Measurements from ENCODE around the gene ATP1B4.
A peak's percentile ranks its signal among the peaks of the same experiment; 100 is the strongest.
"Not testable (repeated sequence)": the region's sequence is repeated elsewhere in the genome, so short reads cannot be mapped to it uniquely, and the experiment has no call there.

Gene ATP1B4
- 0 to 0.18 (median 0) reads per million in 4 experiments for total RNA-seq

DNA sequence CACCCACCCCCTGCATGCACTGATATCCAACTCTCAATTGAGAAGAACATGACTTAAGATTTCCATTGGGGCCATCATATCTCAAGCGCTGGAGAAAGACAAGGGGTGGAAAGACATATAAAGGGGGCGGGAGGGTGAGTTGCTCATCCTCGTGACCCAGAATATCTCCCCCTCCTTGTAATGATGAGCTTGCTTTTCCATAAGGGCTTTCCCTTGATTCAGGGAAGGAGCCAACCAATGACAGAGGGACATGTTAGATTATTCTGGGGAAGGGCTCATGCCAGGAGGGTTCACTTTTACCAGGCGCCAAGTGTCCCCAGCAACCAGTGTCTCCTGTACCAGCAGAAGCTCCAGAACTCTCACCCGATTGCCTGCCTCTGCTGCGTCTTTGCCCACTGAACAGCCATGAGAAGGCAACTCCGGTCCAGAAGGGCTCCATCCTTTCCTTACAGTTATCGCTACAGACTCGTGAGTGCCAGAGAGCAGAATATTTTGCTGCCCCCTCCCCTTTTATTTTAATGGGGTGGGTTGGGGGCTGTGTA is at the start of gene ATP1B4:
Gene ATP1B4, plus strand, starts transcription at position 326 of the 542 bp plus-strand sequence. Its CDS starts 80 bp downstream, at position 406.
- DNase-seq = no peak

DNA sequence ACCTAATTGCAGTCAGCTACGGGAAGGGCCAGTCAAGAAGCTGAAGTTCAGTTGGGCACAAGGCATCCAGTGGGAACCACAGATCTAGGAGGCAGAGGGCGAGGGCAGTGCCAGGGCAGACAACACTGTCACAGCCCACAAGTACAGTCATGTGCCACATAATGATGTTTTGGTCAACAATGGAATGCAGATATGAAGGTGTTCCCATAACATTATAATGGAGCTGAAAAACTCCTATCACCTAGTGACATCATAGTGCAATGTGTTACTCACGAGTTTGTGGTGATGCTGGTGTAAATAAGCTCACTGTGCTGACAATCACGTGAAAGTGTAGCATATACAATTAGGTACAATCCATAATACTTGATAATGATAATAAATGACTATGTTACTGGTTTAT is 46.1 kb upstream of the ATP1B4 start:
- DNase-seq = no peak

DNA sequence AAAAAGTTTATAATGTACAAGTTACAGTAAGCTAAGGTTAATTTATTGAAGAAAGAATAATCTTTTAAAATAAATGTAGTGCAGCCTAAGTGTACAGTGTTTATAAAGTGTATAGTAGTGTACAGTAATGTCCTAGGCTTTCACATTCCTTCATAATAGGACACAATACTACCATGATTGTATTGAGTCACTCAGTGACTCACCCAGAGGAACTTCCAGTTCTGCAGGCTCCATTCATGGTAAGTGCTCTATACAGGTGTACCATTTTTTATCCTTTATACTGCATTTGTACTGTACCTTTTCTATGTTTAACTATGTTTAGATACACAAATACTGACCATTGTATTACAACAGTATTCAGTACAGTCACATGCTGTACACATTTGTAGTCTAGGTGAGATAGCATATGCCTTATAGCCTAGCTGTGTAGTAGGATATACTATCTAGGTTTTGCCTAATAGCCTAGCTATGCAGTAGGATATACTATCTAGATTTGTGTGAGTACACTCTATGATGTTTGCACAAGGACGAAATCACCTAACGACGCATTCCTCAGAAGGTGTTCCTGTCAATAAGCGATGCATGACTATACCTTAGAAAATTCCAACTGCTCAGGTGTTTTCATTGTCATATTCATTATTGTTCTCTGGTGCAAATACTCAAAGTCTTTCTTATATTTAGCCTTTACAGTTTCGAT is 45.2 kb upstream of the ATP1B4 start:
- no peak for DNase-seq

DNA sequence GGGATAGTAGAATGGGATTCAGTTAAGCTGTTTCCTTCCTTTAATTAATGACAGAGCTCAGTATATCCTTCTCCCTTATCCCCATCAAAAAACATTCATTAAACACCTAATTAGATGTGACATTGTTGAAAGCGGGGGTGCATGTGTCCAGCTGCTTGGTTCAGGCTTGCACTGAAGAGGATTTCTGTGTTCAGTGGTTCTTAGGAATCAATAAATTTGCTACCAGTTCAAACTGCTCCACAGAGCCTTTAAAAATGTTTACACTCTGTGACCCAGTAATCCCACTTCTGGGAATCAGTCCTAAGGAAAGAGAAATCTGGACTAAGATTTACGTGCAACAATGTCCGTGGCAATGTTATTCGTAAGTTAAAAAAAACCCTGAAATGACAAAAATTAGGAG is 43.5 kb upstream of the ATP1B4 start:
- DNase-seq = no peak

DNA sequence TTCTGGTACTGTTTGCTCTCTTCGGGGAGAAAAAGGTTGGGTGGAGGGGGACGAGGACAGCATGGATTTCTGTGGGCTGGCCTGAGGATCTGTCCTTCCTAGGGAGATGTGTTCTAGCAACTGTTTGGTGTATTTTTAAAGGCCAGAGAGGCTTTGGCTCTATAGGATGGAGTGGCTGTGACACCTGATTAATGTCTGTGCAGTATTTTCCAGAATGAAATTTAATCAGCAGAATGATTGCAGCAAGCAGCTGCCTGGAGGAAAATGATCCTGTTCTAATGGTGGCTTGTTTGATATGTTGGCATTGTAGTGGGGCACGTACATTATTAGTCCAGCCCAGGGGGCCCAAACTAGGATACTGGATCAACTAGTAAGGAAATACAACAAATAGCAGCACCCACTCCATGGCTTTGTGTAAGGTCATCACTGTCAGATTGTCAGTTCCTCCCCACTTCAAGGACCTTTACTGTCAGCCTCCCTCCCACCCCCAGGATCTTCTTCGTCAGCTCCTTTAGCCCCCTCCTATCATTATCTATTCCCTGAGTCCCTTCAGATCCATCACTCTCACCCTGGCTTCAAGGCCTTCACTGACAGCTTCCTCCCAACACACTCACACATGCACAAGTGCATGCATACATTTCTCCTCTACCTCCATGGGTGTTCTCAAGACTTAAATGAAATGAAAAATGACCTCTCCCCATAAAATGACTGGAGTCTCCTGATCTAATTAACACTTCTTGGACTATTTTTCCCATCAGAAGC is 40.2 kb upstream of the ATP1B4 start:
- no peak for DNase-seq

DNA sequence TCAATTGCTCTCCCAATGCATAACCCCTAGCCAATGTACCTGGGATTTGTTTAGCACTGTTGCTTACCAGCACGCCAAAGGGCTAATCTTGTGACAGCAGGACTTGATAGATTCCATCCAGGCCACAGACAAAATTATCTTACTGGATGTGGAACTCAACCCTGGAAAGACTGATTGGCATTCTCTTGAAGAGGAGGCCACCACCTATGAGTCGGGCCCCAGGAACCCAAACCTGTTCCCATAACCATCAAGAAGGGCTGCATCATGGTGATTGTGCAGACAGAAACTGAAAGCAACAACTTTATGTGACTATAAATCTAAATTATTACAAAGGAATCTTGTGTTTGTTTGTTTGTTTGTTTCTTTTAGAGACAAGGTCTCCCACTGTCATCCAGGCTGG is 30.8 kb upstream of the ATP1B4 start:
- no peak for DNase-seq

DNA sequence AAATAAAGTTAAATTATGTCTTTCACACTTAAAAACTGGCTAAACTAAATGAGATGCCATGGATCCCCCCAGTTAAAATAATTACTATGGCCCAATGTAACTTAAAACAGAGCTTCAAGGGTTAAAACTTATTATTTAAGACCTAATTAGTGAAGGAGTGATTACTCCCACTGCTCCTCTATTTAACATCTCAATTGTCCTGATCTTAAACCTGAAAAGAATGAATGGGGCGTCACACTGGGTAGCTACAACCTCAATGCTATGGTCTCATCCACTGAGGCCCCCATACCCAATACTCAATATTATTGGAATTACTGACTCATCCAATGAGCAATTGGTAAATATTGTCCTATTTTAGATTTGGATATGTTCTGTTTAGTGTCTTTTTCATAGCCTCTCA is 29.5 kb upstream of the ATP1B4 start:
- DNase-seq = no peak

DNA sequence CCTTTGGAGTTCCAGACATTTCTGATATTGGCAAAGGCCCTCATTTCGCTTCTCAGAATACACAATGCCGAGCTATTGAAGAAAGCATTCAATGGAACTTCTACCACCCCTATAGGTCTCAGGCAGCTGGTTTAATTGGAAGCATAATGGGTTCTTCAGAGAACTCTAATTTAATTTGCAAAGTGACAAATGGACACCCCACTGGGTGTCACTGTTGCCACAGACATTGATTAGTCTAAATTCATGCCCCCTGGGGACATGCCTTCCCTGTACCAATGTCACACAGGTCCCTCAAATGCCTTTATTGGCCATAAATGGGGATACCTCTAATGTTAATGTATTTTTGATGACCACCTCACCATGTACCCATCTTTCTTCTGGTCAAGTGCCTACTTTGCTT is 27.7 kb upstream of the ATP1B4 start:
- no peak for DNase-seq

DNA sequence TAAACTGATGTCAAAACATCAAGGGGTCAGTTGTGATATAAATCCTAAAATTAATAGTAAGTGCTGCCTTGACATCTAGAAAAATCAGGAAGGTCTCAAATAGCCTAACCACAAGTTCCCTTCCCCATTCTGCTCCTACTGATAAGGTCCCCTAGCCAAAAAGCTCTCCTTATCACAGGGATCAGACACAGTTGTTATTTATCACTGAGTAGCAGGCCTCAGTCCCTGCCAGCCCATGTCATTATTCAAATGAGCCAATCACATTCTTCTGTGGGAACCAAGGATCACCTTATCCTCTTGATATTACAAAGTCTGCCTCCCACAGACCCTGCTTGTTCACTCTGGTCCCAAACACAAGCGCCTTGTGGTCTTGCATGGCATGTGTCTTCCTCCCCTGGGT is 27.3 kb upstream of the ATP1B4 start:
- DNase-seq = no peak

DNA sequence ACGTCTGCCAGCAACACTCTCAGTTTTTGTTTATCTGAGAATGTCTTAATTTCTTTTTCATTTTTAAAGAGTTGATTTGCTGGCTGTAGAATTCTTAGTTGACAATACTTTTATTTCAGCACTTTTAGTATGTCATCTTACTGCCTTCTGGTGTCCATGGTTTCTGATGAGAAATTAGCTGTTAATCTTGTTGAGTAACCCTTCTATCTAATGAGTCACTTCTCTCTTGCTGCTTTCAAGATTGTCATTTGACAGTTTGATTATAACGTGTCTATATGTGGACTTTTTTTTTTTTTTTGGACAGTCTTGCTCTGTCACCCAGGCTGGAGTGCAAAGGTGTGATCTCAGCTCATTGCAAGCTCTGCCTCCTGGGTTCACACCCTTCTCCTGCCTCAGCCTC is 26.6 kb upstream of the ATP1B4 start:
- DNase-seq = no peak

DNA sequence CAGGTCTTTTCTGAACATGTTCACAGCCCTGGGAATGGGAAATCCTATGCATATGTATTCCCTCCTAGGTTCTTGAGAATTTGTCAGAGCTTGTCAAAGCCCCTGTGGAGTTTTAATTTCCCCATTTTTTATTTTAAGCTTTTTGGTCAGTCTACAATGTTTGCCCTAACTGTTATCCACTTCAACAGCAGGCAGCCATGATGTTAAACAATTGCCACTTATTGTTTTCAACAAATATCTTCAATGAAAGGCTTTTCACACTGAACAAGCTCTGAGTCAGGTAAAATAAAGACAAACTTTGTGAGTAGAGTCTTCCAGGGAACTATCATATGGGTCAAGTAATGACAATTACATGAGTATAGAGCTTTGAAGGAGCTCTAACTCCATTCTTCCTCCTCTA is 25.0 kb upstream of the ATP1B4 start:
- no peak for DNase-seq

DNA sequence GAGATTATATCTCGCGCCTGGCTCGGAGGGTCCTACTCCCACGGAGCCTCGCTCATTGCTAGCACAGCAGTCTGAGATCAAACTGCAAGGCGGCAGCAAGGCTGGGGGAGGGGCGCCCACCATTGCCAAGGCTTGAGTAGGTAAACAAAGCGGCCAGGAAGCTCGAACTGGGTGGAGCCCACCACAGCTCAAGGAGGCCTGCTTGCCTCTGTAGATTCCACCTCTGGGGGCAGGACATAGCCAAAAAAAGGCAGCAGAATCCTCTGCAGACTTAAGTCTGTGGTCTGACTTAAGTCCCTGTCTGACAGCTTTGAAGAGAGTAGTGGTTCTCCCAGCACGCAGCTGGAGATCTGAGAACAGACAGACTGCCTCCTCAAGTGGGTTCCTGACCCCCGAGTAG is 17.3 kb upstream of the ATP1B4 start:
- DNase-seq = not testable (repeated sequence)

DNA sequence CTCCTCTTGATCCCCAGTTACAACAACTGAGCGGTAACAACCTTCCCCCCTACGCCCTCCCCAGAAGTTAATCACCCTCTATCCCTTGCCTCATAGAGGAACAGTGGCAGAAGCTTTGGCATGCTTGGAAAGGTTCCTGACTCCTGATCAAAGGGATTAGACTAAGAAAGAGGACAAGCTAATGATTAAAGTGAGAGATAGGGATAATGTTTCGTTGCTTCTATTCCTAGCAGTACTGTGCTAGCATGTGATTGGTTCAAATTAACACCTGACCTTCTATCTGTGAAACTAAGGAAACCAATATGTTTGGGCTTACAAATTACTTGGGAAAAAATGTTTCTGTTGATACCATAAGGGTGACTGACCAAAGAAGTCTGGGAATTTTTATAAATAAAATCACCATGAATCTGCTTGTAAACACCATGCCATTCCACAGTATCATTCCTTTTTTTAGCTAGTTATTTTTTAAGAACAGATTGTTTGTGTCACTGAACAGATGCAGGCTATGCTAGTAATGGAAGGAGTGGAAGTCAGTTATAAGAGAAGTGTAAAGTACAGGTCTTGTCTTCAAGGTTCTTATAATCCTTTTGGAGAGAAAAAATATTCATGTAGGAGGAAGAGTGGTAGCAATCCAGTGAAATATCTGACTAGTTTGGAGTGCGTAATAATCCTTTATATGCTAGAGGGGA is 11.3 kb upstream of the ATP1B4 start:
- DNase-seq = no peak

DNA sequence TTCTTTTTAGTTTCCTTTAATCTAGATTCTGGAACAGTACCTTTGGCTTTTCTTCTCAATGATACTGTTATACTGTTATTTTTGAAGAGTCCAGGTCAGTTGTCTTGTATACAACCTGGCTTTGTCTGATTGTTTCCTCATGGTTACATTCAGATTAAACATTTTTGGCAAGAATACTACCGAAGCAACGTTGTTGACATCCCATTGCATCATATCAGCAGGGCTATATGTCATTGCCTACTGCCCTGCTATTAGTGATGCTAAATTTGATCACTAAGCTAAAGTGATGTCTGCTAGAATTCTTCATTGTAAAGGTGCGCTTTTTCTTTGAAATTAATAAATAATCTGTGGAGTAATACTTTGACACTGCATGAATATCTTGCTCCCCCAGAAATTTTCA is 5.8 kb upstream of the ATP1B4 start:
- no peak for DNase-seq

DNA sequence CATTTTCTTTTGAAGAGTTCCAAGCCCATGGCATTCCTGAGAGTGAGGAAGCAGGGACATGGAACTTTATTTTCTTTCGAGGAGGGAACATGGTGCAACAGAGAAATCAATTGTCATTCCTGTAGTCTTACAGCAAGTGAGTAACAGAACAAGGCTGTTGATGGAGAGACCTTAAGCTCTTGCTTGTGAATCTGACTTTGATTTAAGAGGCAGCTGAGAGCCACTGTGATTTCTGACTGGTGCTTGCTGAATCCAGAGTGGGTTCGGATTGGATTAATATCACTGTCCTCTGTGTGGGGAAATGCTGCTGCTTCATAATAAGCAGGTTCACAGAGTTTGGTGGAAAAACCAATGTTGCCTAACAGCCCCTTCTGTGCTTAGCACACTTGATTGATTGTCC is 4.7 kb upstream of the ATP1B4 start:
- no peak for DNase-seq

DNA sequence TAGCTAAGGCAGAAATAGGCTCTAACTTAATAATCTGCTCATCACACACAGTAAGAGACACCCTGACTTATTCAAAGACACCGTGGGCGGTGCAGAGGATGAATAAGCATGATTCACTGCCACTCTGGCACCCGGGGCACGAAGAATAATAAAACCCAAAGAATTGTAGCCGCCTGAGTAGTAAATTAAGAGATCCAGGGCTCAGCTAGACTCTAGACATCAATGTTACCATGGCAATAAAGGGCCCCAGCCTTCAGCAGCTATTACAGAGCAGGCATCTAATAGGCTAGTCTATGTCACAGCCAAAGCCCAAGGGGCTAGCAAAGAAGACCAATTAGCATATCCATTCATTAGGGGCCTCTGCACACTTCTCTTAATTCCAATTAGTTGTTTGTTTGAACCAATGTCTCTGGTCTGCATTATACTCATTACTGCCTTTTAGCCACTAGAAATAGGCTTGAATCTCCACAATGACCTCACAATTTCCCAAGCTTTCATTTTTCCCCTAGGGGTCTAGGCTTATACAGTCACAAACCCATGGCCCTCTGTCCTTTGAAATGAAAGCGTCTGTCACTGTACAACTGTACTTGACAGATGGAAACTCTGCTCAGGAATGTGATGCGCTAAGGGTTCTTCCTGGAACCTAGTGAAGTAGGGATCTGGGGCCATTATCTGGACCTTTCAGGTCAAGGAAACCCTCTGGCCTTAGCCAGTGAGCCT is 3.0 kb upstream of the ATP1B4 start:
- DNase-seq = no peak

DNA sequence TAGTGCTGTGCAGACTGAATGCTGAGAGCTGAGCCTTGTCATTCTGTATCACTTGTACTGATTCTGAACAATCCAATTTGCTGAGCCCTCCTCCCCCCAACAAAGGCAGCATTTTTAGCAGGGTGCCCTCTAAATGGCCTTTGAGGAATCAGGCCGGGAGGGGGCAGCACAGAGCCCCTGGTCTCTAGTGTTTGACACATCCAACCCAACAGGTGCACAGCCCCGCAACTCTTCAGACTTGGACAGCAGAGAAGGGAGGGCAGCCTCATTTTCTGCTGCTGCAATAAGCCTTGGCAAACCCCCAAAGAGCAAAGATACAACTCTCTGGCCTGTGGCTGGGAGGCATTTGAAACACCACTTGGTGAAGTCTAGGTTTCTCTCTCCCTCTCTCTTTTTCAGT is 3.4 kb downstream of the ATP1B4 start:
- peak; percentile 10 for DNase-seq

DNA sequence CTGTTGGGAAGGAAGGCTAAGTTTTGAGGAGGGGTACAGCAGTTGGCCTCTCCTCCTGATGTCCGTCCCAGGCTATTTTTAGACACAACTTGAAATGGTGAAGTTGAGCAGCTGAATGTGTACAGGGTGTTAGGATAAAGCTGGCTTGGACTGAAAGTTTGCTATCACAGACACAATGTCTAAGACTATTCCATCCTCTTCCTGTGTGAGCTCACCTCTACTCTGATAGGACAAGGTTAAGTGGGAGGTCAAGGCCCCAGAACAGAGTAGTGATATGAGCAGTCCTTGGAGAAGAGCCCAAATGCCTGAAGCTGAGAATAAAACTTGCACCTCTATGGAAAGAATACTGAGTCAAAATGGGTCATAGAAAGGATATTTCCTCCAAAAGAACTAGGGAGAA is 4.1 kb downstream of the ATP1B4 start:
- no peak for DNase-seq

DNA sequence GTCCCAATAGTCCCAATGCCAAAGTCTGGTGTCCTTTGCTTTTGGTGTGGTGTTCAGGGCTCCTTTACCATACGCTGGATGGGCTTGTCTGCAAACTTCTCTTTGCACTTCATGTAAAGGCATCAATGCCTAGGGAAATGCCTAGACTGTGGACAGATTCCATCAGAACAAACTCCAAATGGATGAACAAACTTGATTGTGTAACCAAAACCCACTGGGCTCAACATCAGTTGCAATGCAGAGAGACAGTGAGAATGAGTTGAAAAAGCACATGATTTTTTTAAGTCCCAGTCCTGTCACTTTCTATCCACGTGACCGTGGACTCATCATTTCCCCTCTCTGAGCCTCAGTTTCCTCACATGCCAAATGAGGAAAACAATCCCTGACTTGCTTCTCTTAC is 4.9 kb downstream of the ATP1B4 start:
- no peak for DNase-seq

DNA sequence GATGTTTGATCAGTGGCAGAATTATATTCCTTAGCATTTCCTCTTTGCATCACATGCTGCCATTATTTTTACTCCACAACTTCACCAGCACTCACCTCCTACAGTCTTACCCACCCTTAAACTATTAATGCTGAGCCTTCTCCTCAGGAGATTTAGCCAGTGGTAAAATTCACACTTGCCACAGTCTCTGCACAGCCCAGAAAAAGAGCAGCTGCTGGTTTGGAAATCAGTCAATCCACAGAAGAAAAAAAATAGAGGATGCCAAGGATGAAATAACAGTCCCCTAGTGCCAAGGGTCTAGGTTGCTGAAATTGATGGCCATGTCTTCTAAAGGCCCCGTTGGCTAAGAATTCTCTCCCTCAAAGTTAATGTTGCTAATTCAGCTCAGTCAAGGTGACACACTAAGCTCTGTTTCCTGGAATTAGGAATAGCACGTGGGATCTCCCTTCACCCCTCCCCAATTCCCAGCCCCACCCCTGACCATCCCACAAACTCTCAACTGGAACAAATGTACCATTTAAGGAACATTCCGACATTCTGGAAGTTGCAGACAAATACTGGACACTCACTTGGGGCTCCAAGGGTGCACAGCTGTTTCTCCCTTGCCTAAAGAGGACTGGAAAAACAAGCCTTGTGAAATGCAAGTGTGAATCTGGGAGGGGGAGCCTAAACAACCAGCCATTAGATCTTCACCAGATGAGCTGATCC is 5.7 kb downstream of the ATP1B4 start:
- no peak for DNase-seq

DNA sequence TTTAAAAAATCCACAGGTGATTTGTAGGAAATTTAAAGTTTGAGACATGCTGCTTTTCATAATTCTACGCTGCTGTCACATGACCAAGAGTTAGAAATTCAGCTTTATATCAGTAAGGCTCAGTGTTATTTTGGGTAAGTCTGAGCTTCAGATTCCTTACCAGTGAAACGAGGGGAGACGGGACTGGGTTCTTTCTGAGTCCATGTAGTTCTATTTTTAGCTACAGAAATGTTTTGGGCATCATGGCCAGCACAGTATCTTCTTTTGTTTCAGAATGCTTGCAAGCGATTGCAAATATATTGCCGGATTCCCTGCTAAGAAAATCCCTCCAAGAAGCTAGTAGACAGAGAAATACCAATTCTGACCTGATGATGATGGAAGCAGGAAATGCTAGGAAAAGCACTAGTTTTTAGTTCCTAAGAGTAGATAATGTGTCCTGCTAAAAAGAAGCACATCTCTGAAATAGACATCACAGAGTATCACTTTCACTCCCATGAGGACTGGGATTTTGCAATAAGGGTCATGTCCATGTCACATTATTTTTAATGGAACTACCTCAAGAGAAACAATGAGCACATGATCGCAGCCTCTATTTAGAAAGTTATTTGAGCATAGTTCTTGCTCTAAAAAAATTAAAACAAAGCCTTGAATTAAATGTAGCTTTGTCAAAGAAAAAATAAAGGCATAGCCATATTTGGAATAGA is 10.9 kb downstream of the ATP1B4 start:
- DNase-seq = no peak

DNA sequence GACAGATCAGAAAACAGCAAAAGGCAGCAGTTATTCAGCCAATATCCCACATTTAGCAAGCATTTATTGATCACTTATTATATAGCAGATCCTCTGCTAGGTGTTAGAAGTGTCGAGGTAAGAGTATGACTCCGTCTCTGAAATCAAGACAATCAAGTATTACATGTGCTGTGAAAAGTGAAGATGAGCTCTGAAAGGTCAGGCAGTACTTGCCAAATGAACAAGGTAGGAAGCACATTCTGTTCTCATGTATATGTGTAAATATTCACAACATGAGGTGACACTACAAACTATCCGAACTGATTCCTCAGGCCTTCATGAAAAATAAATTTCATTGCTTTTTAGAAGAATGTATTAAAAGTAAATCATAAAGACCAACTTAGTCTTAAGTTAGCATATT is 15.3 kb downstream of the ATP1B4 start:
- no peak for DNase-seq

All from effector CD8-positive, alpha-beta T cell (primary cell).